Suprapubic skin (tissue), 4 donors: ENCODE results near the gene SLC16A10. TPM values are rescaled to one million over a fixed set of nuclear protein-coding genes. Genes with fewer than 3 reads are reported as not detected.
"Not testable (repeated sequence)": the region's sequence is repeated elsewhere in the genome, so short reads cannot be mapped to it uniquely, and the experiment has no call there.

Source experiments
- DNase-seq, 2 donors: peaks; one replicate each; pipeline ENCODE4 v3.0.0-alpha.2; 2019; ENCODE audit warnings: low spot score in 2 of 2
- H3K27ac ChIP-seq: fragments of 200-600 bp; sonication (generic); one replicate; pipeline ENCODE4 v1.5.1; 2019
- H3K27me3 ChIP-seq: fragments of 200-600 bp; sonication (generic); one replicate; pipeline ENCODE4 v1.5.1; 2019
- H3K36me3 ChIP-seq: fragments of 200-600 bp; sonication (generic); one replicate; pipeline ENCODE4 v1.5.1; 2019
- H3K4me1 ChIP-seq: fragments of 200-600 bp; sonication (generic); one replicate; pipeline ENCODE4 v1.5.1; 2019
- H3K4me3 ChIP-seq: fragments of 200-600 bp; sonication (generic); one replicate; pipeline ENCODE4 v1.5.1; 2019; ENCODE audit warnings: mild to moderate bottlenecking
- H3K9me3 ChIP-seq: fragments of 200-600 bp; sonication (generic); one replicate; pipeline ENCODE4 v1.5.1; 2019
- CTCF ChIP-seq, 2 donors: fragments of 200-600 bp in 1 of 2; fragments of 450-650 bp in 1 of 2; sonication (generic) in 1 of 2; IDR thresholded peaks; one replicate each; pipeline ENCODE4 v1.5.1; 2016 to 2019; ENCODE audit warnings: antibody characterized with exemption in 2 of 2, mild to moderate bottlenecking in 1 of 2, moderate library complexity in 1 of 2
- EP300 ChIP-seq: sonication (generic); formaldehyde crosslinking; IDR thresholded peaks from one replicate; pipeline ENCODE4 v1.6.1; 2017; ENCODE audit warnings: antibody characterized with exemption
- POLR2A ChIP-seq, 2 donors: fragments of 450-650 bp; IDR thresholded peaks; one replicate each; pipeline ENCODE4 v1.6.1; 2017; ENCODE audit warnings: antibody characterized with exemption in 2 of 2, mild to moderate bottlenecking in 2 of 2, moderate library complexity in 2 of 2
- POLR2AphosphoS5 ChIP-seq, 3 donors: sonication (generic); formaldehyde crosslinking; IDR thresholded peaks; one replicate each; pipeline ENCODE4 v1.6.1; 2017; ENCODE audit warnings: antibody characterized with exemption in 3 of 3
- WGBS: methylation state at CpG from one replicate; pipeline ENCODE4 v1.1.5; 2018; 5-methylcytosine and 5-hydroxymethylcytosine counted together
- total RNA-seq, 4 donors: library from RNA; depleted of rRNA; stranded (reverse); fragments of >200 nt; gene quantifications; one replicate each; pipeline ENCODE4 v1.1.0, GENCODE V29; 2016

SLC16A10 gene
- total RNA-seq, 4 donors from 2014 or later: 23.1 to 73.5 (median 35.9) TPM

- no peak overlapping the region for H3K27ac ChIP-seq
- DNase-seq: no peak
- no peaks in the 10 kb centered on the region for H3K36me3 ChIP-seq
- H3K9me3 ChIP-seq: no peaks in the 10 kb centered on the region
- H3K4me1 ChIP-seq: peaks cover 19% of the 10 kb centered on the region
- H3K27me3 ChIP-seq: peaks cover 15% of the 10 kb centered on the region
- TF ChIP-seq EP300: no peak
- no peak for TF ChIP-seq POLR2AphosphoS5 (IDR thresholded peaks at IDR 0.05)
- TF ChIP-seq CTCF (IDR thresholded peaks at IDR 0.05): no peak
- TF ChIP-seq POLR2A (IDR thresholded peaks at IDR 0.05): no peak
- 72% methylated on average over 3 of the region's 3 CpGs for whole genome bisulfite sequencing
- no peak overlapping the region for H3K4me3 ChIP-seq
Observed at GRCh38 chr6:111091987-111092386, 4.7 kb downstream of the SLC16A10 start.

- H3K4me3 ChIP-seq, H3K36me3 ChIP-seq, H3K4me1 ChIP-seq, H3K27me3 ChIP-seq, H3K27ac ChIP-seq, DNase-seq, H3K9me3 ChIP-seq: not testable (repeated sequence)
- 100% methylated on average over 1 of the region's 1 CpG for WGBS
Observed at GRCh38 chr6:111095488-111095887, 8.2 kb downstream of the SLC16A10 start.

DNA sequence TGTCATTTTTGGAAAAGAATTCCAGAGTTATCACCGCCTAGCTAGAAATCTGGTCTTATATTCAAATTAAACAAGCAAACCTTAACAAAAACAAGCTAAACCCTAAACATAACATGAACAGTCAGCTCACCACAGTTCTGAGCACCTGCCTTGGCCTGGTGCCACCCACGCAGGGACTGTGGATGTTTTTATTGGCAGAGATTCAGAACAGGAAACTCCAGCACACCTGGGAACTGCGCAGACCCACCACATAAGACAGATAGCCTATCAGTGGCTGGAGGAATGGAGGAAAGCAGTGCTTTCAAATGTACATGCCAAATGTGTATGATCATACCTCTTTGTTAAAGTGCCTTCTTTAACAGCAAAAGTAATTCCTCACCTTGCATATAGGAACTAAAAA, 8.9 kb downstream of the SLC16A10 start:
- Histone ChIP-seq H3K36me3 (no peaks in the 10 kb centered on the region), H3K27ac (no peak overlapping the region), H3K4me1 (peaks cover 4% of the 10 kb centered on the region), H3K27me3 (no peaks in the 10 kb centered on the region), H3K4me3 (no peak overlapping the region), H3K9me3 (no peaks in the 10 kb centered on the region)
- 32% methylated on average over 3 of the region's 3 CpGs for WGBS
- TF ChIP-seq CTCF (IDR thresholded peaks at IDR 0.05): no peak
- TF ChIP-seq POLR2A (IDR thresholded peaks at IDR 0.05): no peak
- TF ChIP-seq EP300: no peak
- TF ChIP-seq POLR2AphosphoS5 (IDR thresholded peaks at IDR 0.05): no peak
- DNase-seq: no peak

- Histone ChIP-seq H3K9me3 (no peaks in the 10 kb centered on the region), H3K27ac (no peak overlapping the region), H3K4me1 (peaks cover 4% of the 10 kb centered on the region), H3K27me3 (no peaks in the 10 kb centered on the region), H3K4me3 (no peak overlapping the region), H3K36me3 (no peaks in the 10 kb centered on the region)
- TF ChIP-seq POLR2A (IDR thresholded peaks at IDR 0.05): no peak
- no peak for TF ChIP-seq EP300
- TF ChIP-seq CTCF (IDR thresholded peaks at IDR 0.05): no peak
- no peak for TF ChIP-seq POLR2AphosphoS5 (IDR thresholded peaks at IDR 0.05)
- no peak for DNase-seq
- WGBS: 63% methylated on average over 2 of the region's 2 CpGs
Observed at GRCh38 chr6:111098597-111098996, 11.3 kb downstream of the SLC16A10 start.

- Histone ChIP-seq H3K9me3 (no peaks in the 10 kb centered on the region), H3K36me3 (no peaks in the 10 kb centered on the region), H3K27me3 (no peaks in the 10 kb centered on the region), H3K27ac (no peak overlapping the region), H3K4me3 (no peak overlapping the region), H3K4me1 (peaks cover 13% of the 10 kb centered on the region)
- no peak for DNase-seq
- TF ChIP-seq POLR2AphosphoS5 (IDR thresholded peaks at IDR 0.05): no peak
- TF ChIP-seq CTCF (IDR thresholded peaks at IDR 0.05): no peak
- TF ChIP-seq EP300: no peak
- TF ChIP-seq POLR2A (IDR thresholded peaks at IDR 0.05): no peak
- 89% methylated on average over 3 of the region's 3 CpGs for whole genome bisulfite sequencing
Observed at GRCh38 chr6:111101987-111102386, 14.7 kb downstream of the SLC16A10 start.

GRCh38 chr6:111105578-111105977, 18.3 kb downstream of the SLC16A10 start:
- no peak for TF ChIP-seq POLR2AphosphoS5 (IDR thresholded peaks at IDR 0.05)
- TF ChIP-seq POLR2A (IDR thresholded peaks at IDR 0.05): no peak
- no peak for TF ChIP-seq CTCF (IDR thresholded peaks at IDR 0.05)
- TF ChIP-seq EP300: no peak
- Histone ChIP-seq H3K36me3 (no peaks in the 10 kb centered on the region), H3K4me1 (peaks cover 13% of the 10 kb centered on the region), H3K4me3 (no peak overlapping the region), H3K27me3 (no peaks in the 10 kb centered on the region), H3K27ac (peak overlapping the region; percentile 7), H3K9me3 (peaks cover 4% of the 10 kb centered on the region)
- WGBS: 30% methylated on average over 5 of the region's 5 CpGs
- DNase-seq: peak in 1 of 2 donors; percentile 68
